ENCODE data around the gene TC2N.

TC2N gene

DNA sequence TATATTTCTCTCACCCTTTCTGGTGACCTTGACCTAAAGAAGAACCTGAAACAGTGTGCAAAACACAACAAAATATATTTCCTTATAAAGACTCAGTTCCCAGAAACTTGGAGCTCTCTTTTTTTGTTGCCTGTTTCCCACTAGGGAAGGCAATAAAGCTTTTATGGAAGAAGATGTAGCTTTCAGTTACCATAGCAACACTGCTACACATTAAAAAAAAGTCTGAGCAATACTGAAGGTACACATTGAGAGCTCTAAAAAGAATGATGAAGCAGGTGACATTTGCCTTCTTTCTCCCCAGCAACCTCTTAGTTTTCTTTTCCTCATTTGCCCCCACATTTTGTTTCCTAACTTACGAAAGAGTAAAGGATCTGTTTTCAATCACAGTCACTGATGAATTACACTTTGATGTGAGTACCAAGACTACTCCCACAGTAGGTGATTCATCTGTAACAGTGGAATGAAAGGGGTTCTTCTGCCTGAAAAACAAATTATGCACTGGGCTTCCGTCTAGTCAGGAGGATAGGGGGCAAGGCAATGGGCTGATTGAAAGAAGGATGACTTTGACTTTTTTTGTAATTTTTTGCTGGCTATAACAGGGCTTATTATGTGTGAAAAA, 134.4 kb downstream of the TC2N start:
- Histone ChIP-seq H3K4ac (ENCODE audit: low read depth, low read length) (no peak overlapping the region), H3K79me2 (ENCODE audit: control insufficient read depth, insufficient read depth, low read length) (no peaks in the 10 kb centered on the region), H3K79me1 (ENCODE audit: low read length) (no peaks in the 10 kb centered on the region), H4K5ac (ENCODE audit: low read length) (no peak overlapping the region), H3K56ac (ENCODE audit: low read length) (no peak overlapping the region), H3K23ac (ENCODE audit: low read length) (no peak overlapping the region), H4K8ac (ENCODE audit: low read depth, low read length) (no peak overlapping the region), H3K4me1 (ENCODE audit: control insufficient read depth, low read depth, low read length) (no peaks in the 10 kb centered on the region), H3K4me2 (ENCODE audit: low read length) (no peak overlapping the region), H2BK15ac (replicated peaks; ENCODE audit: low read depth) (no peak overlapping the region), H2AK5ac (ENCODE audit: low read length) (no peak overlapping the region), H2BK120ac (ENCODE audit: low read depth, low read length) (no peak overlapping the region), H3K4me3 (ENCODE audit: low read length) (no peak overlapping the region), H3K18ac (ENCODE audit: low read length) (no peak overlapping the region), H3K9ac (ENCODE audit: low read length) (no peak overlapping the region), H2BK5ac (ENCODE audit: low read length) (no peak overlapping the region), H3K27me3 (ENCODE audit: insufficient read depth, low read length, poor library complexity) (no peaks in the 10 kb centered on the region), H3K27ac (ENCODE audit: low read depth, low read length) (no peak overlapping the region), H3K36me3 (ENCODE audit: control insufficient read depth, insufficient read depth, low read length) (no peaks in the 10 kb centered on the region)
- no peak for DNase-seq
- WGBS (ENCODE audit: extremely low coverage, insufficient coverage, low lambda C conversion rate), result no CpG with 5 or more reads among the region's 2 CpGs

DNA sequence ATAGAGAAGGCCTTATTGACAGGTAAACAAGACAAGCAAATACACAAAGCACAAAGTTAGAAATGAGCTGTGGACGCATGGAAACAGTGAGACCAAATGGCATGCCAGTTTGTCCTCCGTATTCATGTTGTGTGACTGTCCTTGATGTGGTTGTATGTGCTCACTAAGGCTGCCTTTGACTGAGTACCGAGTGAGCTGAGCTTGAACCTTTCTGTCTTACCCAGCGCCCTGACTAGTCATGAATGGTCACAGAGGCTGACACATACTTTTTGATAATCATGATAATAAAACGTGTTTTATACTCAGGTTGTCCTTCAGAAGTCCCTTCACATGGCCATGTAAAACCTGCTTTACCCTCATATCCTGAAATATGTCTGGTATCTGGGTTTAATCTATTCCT, 134.9 kb downstream of the TC2N start:
- H3K79me1 ChIP-seq (ENCODE audit: low read length), result no peaks in the 10 kb centered on the region
- H3K9ac ChIP-seq (ENCODE audit: low read length), result no peak overlapping the region
- H3K4ac ChIP-seq (ENCODE audit: low read depth, low read length), result no peak overlapping the region
- no peaks in the 10 kb centered on the region for H3K27me3 ChIP-seq (ENCODE audit: insufficient read depth, low read length, poor library complexity)
- no peaks in the 10 kb centered on the region for H3K79me2 ChIP-seq (ENCODE audit: control insufficient read depth, insufficient read depth, low read length)
- no peaks in the 10 kb centered on the region for H3K36me3 ChIP-seq (ENCODE audit: control insufficient read depth, insufficient read depth, low read length)
- H3K23ac ChIP-seq (ENCODE audit: low read length), result no peak overlapping the region
- no peak overlapping the region for H2BK15ac ChIP-seq (replicated peaks; ENCODE audit: low read depth)
- no peak overlapping the region for H3K18ac ChIP-seq (ENCODE audit: low read length)
- no peak overlapping the region for H2BK120ac ChIP-seq (ENCODE audit: low read depth, low read length)
- H3K4me2 ChIP-seq (ENCODE audit: low read length), result no peak overlapping the region
- H2BK5ac ChIP-seq (ENCODE audit: low read length), result no peak overlapping the region
- H3K4me1 ChIP-seq (ENCODE audit: control insufficient read depth, low read depth, low read length), result no peaks in the 10 kb centered on the region
- H3K4me3 ChIP-seq (ENCODE audit: low read length), result no peak overlapping the region
- H4K5ac ChIP-seq (ENCODE audit: low read length), result no peak overlapping the region
- no peak for DNase-seq
- no peak overlapping the region for H3K27ac ChIP-seq (ENCODE audit: low read depth, low read length)
- no peak overlapping the region for H4K8ac ChIP-seq (ENCODE audit: low read depth, low read length)
- no CpG with 5 or more reads among the region's 5 CpGs for WGBS (ENCODE audit: extremely low coverage, insufficient coverage, low lambda C conversion rate)
- H2AK5ac ChIP-seq (ENCODE audit: low read length), result no peak overlapping the region
- no peak overlapping the region for H3K56ac ChIP-seq (ENCODE audit: low read length)

DNA sequence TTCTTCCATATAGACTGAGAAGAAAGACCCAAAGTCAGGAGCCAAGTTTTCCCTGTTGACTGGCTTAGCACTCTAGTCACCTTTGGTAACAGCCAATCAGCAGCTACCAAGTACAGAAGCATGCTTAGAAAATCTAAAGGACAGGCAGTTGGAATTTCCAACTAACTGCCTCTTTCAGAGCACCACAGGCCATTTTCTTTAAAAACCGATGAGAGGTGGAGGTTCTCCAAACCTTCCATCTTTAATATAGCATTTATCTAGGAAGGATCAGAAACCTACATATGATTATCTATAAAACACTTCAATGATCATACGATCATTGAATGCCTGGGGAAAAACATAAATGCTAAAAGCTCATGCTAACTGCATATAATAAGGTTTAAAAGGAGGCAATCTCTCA, 135.3 kb downstream of the TC2N start, which contains the start of gene CATSPERB:
Gene CATSPERB, minus strand, starts transcription at position 101 of the 400 bp plus-strand sequence. CDS start 2,607 bp downstream, outside the sequence.
- no peak within 1 kb of the TSS for H3K9ac ChIP-seq (ENCODE audit: low read length)
- H3K4ac ChIP-seq (ENCODE audit: low read depth, low read length), result no peak within 1 kb of the TSS
- no peak within 1 kb of the TSS for H3K18ac ChIP-seq (ENCODE audit: low read length)
- H3K4me2 ChIP-seq (ENCODE audit: low read length), result no peak within 1 kb of the TSS
- no peak within 1 kb of the TSS for H3K23ac ChIP-seq (ENCODE audit: low read length)
- DNase-seq, result no peak
- no peak within 1 kb of the TSS for H3K56ac ChIP-seq (ENCODE audit: low read length)
- H3K36me3 ChIP-seq (ENCODE audit: control insufficient read depth, insufficient read depth, low read length), result no peaks in the 10 kb centered on the region
- H3K79me2 ChIP-seq (ENCODE audit: control insufficient read depth, insufficient read depth, low read length), result no peaks in the 10 kb centered on the region
- no peak within 1 kb of the TSS for H4K5ac ChIP-seq (ENCODE audit: low read length)
- H3K79me1 ChIP-seq (ENCODE audit: low read length), result no peaks in the 10 kb centered on the region
- no peak within 1 kb of the TSS for H2BK120ac ChIP-seq (ENCODE audit: low read depth, low read length)
- H3K4me1 ChIP-seq (ENCODE audit: control insufficient read depth, low read depth, low read length), result no peaks in the 10 kb centered on the region
- no peak within 1 kb of the TSS for H3K4me3 ChIP-seq (ENCODE audit: low read length)
- H2AK5ac ChIP-seq (ENCODE audit: low read length), result no peak within 1 kb of the TSS
- no CpG with 5 or more reads among the region's 2 CpGs for WGBS (ENCODE audit: extremely low coverage, insufficient coverage, low lambda C conversion rate)
- H3K27ac ChIP-seq (ENCODE audit: low read depth, low read length), result no peak within 1 kb of the TSS
- no peak within 1 kb of the TSS for H2BK5ac ChIP-seq (ENCODE audit: low read length)
- no peaks in the 10 kb centered on the region for H3K27me3 ChIP-seq (ENCODE audit: insufficient read depth, low read length, poor library complexity)
- no peak within 1 kb of the TSS for H4K8ac ChIP-seq (ENCODE audit: low read depth, low read length)
- H2BK15ac ChIP-seq (replicated peaks; ENCODE audit: low read depth), result no peak within 1 kb of the TSS

DNA sequence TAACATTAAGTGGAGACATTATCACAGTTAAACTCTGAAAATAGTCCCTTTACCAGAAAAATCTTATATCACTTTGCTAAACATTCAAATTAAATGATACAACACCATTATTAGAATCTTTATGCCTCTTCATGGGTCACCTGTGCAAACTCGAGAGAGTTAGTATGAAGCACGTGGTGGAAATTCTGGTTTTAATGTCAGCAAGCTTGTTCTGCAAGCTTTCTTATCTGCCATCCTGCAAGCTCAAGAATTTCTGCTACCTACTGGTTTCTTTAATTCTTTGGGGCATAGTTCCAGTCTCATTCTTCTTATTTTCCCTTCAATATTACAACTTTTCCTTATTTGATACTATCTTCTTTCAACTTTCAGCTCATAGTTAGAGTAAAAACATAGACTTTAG, 136.3 kb downstream of the TC2N start:
- no peak overlapping the region for H4K8ac ChIP-seq (ENCODE audit: low read depth, low read length)
- DNase-seq, result no peak
- WGBS (ENCODE audit: extremely low coverage, insufficient coverage, low lambda C conversion rate), result no CpG with 5 or more reads among the region's 2 CpGs
- no peak overlapping the region for H3K18ac ChIP-seq (ENCODE audit: low read length)
- no peak overlapping the region for H3K23ac ChIP-seq (ENCODE audit: low read length)
- no peak overlapping the region for H3K4me2 ChIP-seq (ENCODE audit: low read length)
- H2BK120ac ChIP-seq (ENCODE audit: low read depth, low read length), result no peak overlapping the region
- no peaks in the 10 kb centered on the region for H3K36me3 ChIP-seq (ENCODE audit: control insufficient read depth, insufficient read depth, low read length)
- no peak overlapping the region for H2BK5ac ChIP-seq (ENCODE audit: low read length)
- H3K79me1 ChIP-seq (ENCODE audit: low read length), result no peaks in the 10 kb centered on the region
- H2AK5ac ChIP-seq (ENCODE audit: low read length), result no peak overlapping the region
- H3K4ac ChIP-seq (ENCODE audit: low read depth, low read length), result no peak overlapping the region
- H4K5ac ChIP-seq (ENCODE audit: low read length), result no peak overlapping the region
- H3K27ac ChIP-seq (ENCODE audit: low read depth, low read length), result no peak overlapping the region
- no peaks in the 10 kb centered on the region for H3K4me1 ChIP-seq (ENCODE audit: control insufficient read depth, low read depth, low read length)
- H3K56ac ChIP-seq (ENCODE audit: low read length), result no peak overlapping the region
- H3K79me2 ChIP-seq (ENCODE audit: control insufficient read depth, insufficient read depth, low read length), result no peaks in the 10 kb centered on the region
- H3K4me3 ChIP-seq (ENCODE audit: low read length), result no peak overlapping the region
- H3K9ac ChIP-seq (ENCODE audit: low read length), result no peak overlapping the region
- H3K27me3 ChIP-seq (ENCODE audit: insufficient read depth, low read length, poor library complexity), result no peaks in the 10 kb centered on the region
- H2BK15ac ChIP-seq (replicated peaks; ENCODE audit: low read depth), result no peak overlapping the region

DNA sequence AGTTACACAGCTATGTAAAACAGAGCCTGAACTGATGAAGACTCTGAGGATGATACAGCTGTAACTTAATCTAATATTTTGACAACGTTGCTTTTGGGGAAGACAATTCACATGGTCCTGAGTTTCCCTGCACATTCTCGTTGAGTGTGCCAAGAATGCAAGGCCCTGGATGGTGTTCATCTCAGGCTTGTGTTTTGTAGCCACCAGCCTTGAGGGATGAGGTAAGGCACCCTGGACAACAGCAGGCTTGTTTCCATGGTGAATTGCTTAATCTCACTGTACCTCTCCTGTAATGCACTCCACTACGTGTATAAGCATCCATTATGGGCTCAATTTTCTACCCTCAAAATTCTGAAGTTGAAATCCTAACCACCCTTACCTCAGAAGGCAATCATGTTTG, 137.6 kb downstream of the TC2N start:
- H2AK5ac ChIP-seq (ENCODE audit: low read length), result no peak overlapping the region
- H2BK120ac ChIP-seq (ENCODE audit: low read depth, low read length), result no peak overlapping the region
- no peak overlapping the region for H2BK15ac ChIP-seq (replicated peaks; ENCODE audit: low read depth)
- H3K9ac ChIP-seq (ENCODE audit: low read length), result no peak overlapping the region
- no peak overlapping the region for H3K4me2 ChIP-seq (ENCODE audit: low read length)
- H2BK5ac ChIP-seq (ENCODE audit: low read length), result no peak overlapping the region
- no CpG with 5 or more reads among the region's 3 CpGs for WGBS (ENCODE audit: extremely low coverage, insufficient coverage, low lambda C conversion rate)
- no peak overlapping the region for H3K27ac ChIP-seq (ENCODE audit: low read depth, low read length)
- no peak overlapping the region for H3K56ac ChIP-seq (ENCODE audit: low read length)
- H3K18ac ChIP-seq (ENCODE audit: low read length), result no peak overlapping the region
- no peaks in the 10 kb centered on the region for H3K36me3 ChIP-seq (ENCODE audit: control insufficient read depth, insufficient read depth, low read length)
- DNase-seq, result no peak
- no peaks in the 10 kb centered on the region for H3K27me3 ChIP-seq (ENCODE audit: insufficient read depth, low read length, poor library complexity)
- H4K8ac ChIP-seq (ENCODE audit: low read depth, low read length), result no peak overlapping the region
- H4K5ac ChIP-seq (ENCODE audit: low read length), result no peak overlapping the region
- H3K23ac ChIP-seq (ENCODE audit: low read length), result no peak overlapping the region
- no peaks in the 10 kb centered on the region for H3K79me1 ChIP-seq (ENCODE audit: low read length)
- H3K4me3 ChIP-seq (ENCODE audit: low read length), result no peak overlapping the region
- H3K79me2 ChIP-seq (ENCODE audit: control insufficient read depth, insufficient read depth, low read length), result no peaks in the 10 kb centered on the region
- H3K4me1 ChIP-seq (ENCODE audit: control insufficient read depth, low read depth, low read length), result no peaks in the 10 kb centered on the region
- H3K4ac ChIP-seq (ENCODE audit: low read depth, low read length), result no peak overlapping the region
